AG04449 (cell line): ENCODE data around the gene TRIO.

Experiments used
- CTCF ChIA-PET: fragments of 350-600 bp; formaldehyde crosslinking; extraction: SDS; loops from one replicate; lab custom pipeline; 2021; ENCODE audit warnings: antibody characterized with exemption; lab: Yijun Ruan, JAX
- POLR2A ChIA-PET: fragments of 400-600, 350-600 bp; formaldehyde crosslinking; extraction: SDS; loops from one replicate; lab custom pipeline; 2020; ENCODE audit warnings: antibody characterized with exemption, inconsistent platforms; lab: Yijun Ruan, JAX
- DNase-seq: peaks from one replicate; pipeline ENCODE4 v3.0.0-alpha.2; 2010; ENCODE audit warnings: low read depth, low spot score
- H3K4me3 ChIP-seq: 2 replicates; pipeline ENCODE4 v1.5.1; 2011; ENCODE audit warnings: low read depth, mild to moderate bottlenecking, control low read depth, low read length
- CTCF ChIP-seq: IDR thresholded peaks from one replicate; pipeline ENCODE4 v1.5.1; 2011; ENCODE audit warnings: mild to moderate bottlenecking, moderate library complexity, low read length, control low read depth, inconsistent platforms; ENCODE audit not compliant: insufficient read depth; ENCODE audit errors: missing control alignments

Gene TRIO

GRCh38 chr5:14286574-14287421 lies 143.7 kb downstream of the TRIO start:
- no peak for DNase-seq
- CTCF ChIA-PET: interaction anchor here (0.7 to 5.1 kb wide), 4 partner anchors 17 to 310 kb away, joined by 3 to 40 read pairs (median 4); no protein-coding TSS in a partner anchor
- TF ChIP-seq CTCF: no peak
- H3K4me3 ChIP-seq: no peak overlapping the region
- POLR2A ChIA-PET: interaction anchor here (0.5 kb wide), 1 partner anchor 14 kb away, joined by 3 read pairs; no protein-coding TSS in a partner anchor

- ChIA-PET POLR2A (interaction anchor here (0.7 kb wide), 1 partner anchor 256 kb away, joined by 3 read pairs; no protein-coding TSS in a partner anchor), CTCF (interaction anchor here (1.0 kb wide), 1 partner anchor 23 kb away, joined by 4 read pairs; no protein-coding TSS in a partner anchor)
- no peak for DNase-seq
- H3K4me3 ChIP-seq: no peak overlapping the region
- TF ChIP-seq CTCF: no peak
These were observed 149.9 kb downstream of the TRIO start for GRCh38 chr5:14292766-14293658.

- no peak for TF ChIP-seq CTCF
- DNase-seq: no peak
- CTCF ChIA-PET: interaction anchor here (2.7 kb wide), 1 partner anchor 25 kb away, joined by 20 read pairs; no protein-coding TSS in a partner anchor
- POLR2A ChIA-PET: interaction anchor here (0.5 kb wide), 1 partner anchor 257 kb away, joined by 3 read pairs; no protein-coding TSS in a partner anchor
- no peak overlapping the region for H3K4me3 ChIP-seq
These were observed 152.5 kb downstream of the TRIO start for GRCh38 chr5:14295610-14296009.

- ChIA-PET POLR2A (no interaction called here), CTCF (interaction anchor here (0.8 to 2.7 kb wide), 2 partner anchors 26 to 188 kb away, joined by 3 to 20 read pairs; no protein-coding TSS in a partner anchor)
- no peak for TF ChIP-seq CTCF
- DNase-seq: no peak
- H3K4me3 ChIP-seq: no peak overlapping the region
These were observed 153.6 kb downstream of the TRIO start for GRCh38 chr5:14296533-14297331.

GRCh38 chr5:14297697-14298096 lies 154.6 kb downstream of the TRIO start:
- TF ChIP-seq CTCF: no peak
- H3K4me3 ChIP-seq: no peak overlapping the region
- ChIA-PET POLR2A (no interaction called here), CTCF (interaction anchor here (2.7 kb wide), 1 partner anchor 27 kb away, joined by 20 read pairs; no protein-coding TSS in a partner anchor)
- DNase-seq: no peak
